ENCODE measurements around the gene CD68. TPM values are rescaled to one million over a fixed set of nuclear protein-coding genes. Genes with fewer than 3 reads are reported as not detected.

The CD68 gene
- total and polyA plus RNA-seq, 4 donors, result 33.3 to 595 (median 395) TPM

- TF ChIP-seq CTCF (IDR thresholded peaks at IDR 0.05; ENCODE audit: control extremely low read depth, extremely low read depth), result no peak
- peak within 1 kb of the TSS; percentile 66 to 91 for H3K27ac ChIP-seq (ENCODE audit: low read depth in 1 of 2, low read length in 1 of 2)
- H3K27me3 ChIP-seq (ENCODE audit: control insufficient read depth in 3 of 3, insufficient read depth in 3 of 3, low read length in 2 of 3), result no peaks in the 10 kb centered on the region
- DNase-seq, result peak; percentile 64 to 73 (median 68)
- peak within 1 kb of the TSS; percentile 67 to 93 for H3K9ac ChIP-seq (ENCODE audit: insufficient read depth in 1 of 2, low read length in 2 of 2)
- 1 to 6% methylated on average over 59 to 64 of the region's 65 CpGs for WGBS, 2 donors
- ATAC-seq (ENCODE audit: insufficient read depth, low FRiP score), result peak; percentile 50
- H3K4me1 ChIP-seq (ENCODE audit: control insufficient read depth in 5 of 5, insufficient read depth in 5 of 5, low read length in 5 of 5), result peaks cover 0 to 10% (median 4%) of the 10 kb centered on the region in 5 donors
- H3K9me3 ChIP-seq (ENCODE audit: control insufficient read depth in 4 of 4, insufficient read depth in 3 of 4, low read length in 3 of 4), result no peaks in the 10 kb centered on the region
- H3K4me3 ChIP-seq, result peak within 1 kb of the TSS; percentile 74
- peaks cover 0 to 3% (median under 1%) of the 10 kb centered on the region in 4 donors for H3K36me3 ChIP-seq (ENCODE audit: control insufficient read depth in 4 of 4, insufficient read depth in 4 of 4, low read length in 4 of 4)
Observed at GRCh38 chr17:7548585-7549400, 30.6 kb upstream of the CD68 start, which contains the start of gene TNFSF12. Gene TNFSF12, plus strand, starts transcription at chr17:7549058. Its CDS starts 96 bp downstream, at chr17:7549154.

- no peaks in the 10 kb centered on the region for H3K27me3 ChIP-seq (ENCODE audit: control insufficient read depth in 3 of 3, insufficient read depth in 3 of 3, low read length in 2 of 3)
- H3K4me1 ChIP-seq (ENCODE audit: control insufficient read depth in 5 of 5, insufficient read depth in 5 of 5, low read length in 5 of 5), result peaks cover 0 to 10% (median 4%) of the 10 kb centered on the region in 5 donors
- no peak for TF ChIP-seq CTCF (IDR thresholded peaks at IDR 0.05; ENCODE audit: control extremely low read depth, extremely low read depth)
- H3K9me3 ChIP-seq (ENCODE audit: control insufficient read depth in 4 of 4, insufficient read depth in 3 of 4, low read length in 3 of 4), result no peaks in the 10 kb centered on the region
- ATAC-seq (ENCODE audit: insufficient read depth, low FRiP score) (peak; percentile 43), DNase-seq (no peak)
- peak overlapping the region; percentile 39 to 73 for H3K9ac ChIP-seq (ENCODE audit: insufficient read depth in 1 of 2, low read length in 2 of 2)
- H3K36me3 ChIP-seq (ENCODE audit: control insufficient read depth in 4 of 4, insufficient read depth in 4 of 4, low read length in 4 of 4), result peaks cover 0 to 6% (median under 1%) of the 10 kb centered on the region in 4 donors
- peak overlapping the region; percentile 74 for H3K4me3 ChIP-seq
- H3K27ac ChIP-seq (ENCODE audit: low read depth in 1 of 2, low read length in 1 of 2), result peak overlapping the region; percentile 66 to 91
- 27 to 50% methylated on average over 20 of the region's 20 CpGs for WGBS, 2 donors
Observed at GRCh38 chr17:7549401-7550055, 29.9 kb upstream of the CD68 start.

DNA sequence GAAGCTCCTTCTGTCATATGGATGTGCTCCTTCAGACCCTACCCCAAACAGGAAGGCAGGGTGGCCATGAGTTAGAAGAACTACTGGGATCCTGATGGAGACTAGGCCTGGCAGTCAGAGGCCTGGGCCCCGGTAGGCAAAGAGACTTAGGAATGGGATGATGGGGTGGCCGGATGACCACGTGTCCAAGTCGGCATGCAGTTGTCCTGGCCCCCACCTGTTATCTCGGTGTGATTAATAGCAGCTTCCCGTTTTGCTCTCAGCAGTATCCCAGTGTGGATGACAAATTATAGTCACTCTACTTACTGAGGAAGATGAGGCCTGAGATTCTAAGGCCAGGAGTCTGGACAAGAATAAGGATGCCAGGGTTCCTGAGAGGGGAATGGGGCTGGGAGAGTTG lies 29.1 kb upstream of the CD68 start:
- 60 to 61% methylated on average over 6 of the region's 6 CpGs for WGBS, 2 donors
- peaks cover 0 to 6% (median under 1%) of the 10 kb centered on the region in 4 donors for H3K36me3 ChIP-seq (ENCODE audit: control insufficient read depth in 4 of 4, insufficient read depth in 4 of 4, low read length in 4 of 4)
- ATAC-seq (ENCODE audit: insufficient read depth, low FRiP score), result no peak

More for the DNA sequence above, 29.1 kb upstream of the CD68 start:
- H3K27me3 ChIP-seq (ENCODE audit: control insufficient read depth in 3 of 3, insufficient read depth in 3 of 3, low read length in 2 of 3), result no peaks in the 10 kb centered on the region
- H3K9ac ChIP-seq (ENCODE audit: insufficient read depth in 1 of 2, low read length in 2 of 2), result no peak overlapping the region
- no peaks in the 10 kb centered on the region for H3K9me3 ChIP-seq (ENCODE audit: control insufficient read depth in 4 of 4, insufficient read depth in 3 of 4, low read length in 3 of 4)
- peak overlapping the region in 1 of 2 donors; percentile 91 for H3K27ac ChIP-seq (ENCODE audit: low read depth in 1 of 2, low read length in 1 of 2)
- H3K4me3 ChIP-seq, result no peak overlapping the region
- no peak for DNase-seq
- peaks cover 0 to 10% (median 4%) of the 10 kb centered on the region in 5 donors for H3K4me1 ChIP-seq (ENCODE audit: control insufficient read depth in 5 of 5, insufficient read depth in 5 of 5, low read length in 5 of 5)
- no peak for TF ChIP-seq CTCF (IDR thresholded peaks at IDR 0.05; ENCODE audit: control extremely low read depth, extremely low read depth)
